GM06990 (cell line): ENCODE results near the gene NYAP1.

Experiments
- DNase-seq: peaks from one replicate; pipeline ENCODE4 v3.0.0-alpha.2; 2011; ENCODE audit not compliant: insufficient read length; ENCODE audit errors: extremely low read depth
- H3K27me3 ChIP-seq: replicated peaks from 2 replicates; pipeline ENCODE4 v1.6.0; 2011; ENCODE audit warnings: low read length; ENCODE audit not compliant: control insufficient read depth, insufficient read depth
- H3K36me3 ChIP-seq: 2 replicates; pipeline ENCODE4 v1.5.1; 2011; ENCODE audit warnings: low read length; ENCODE audit not compliant: control insufficient read depth, insufficient read depth
- H3K4me3 ChIP-seq: replicated peaks from 2 replicates; pipeline ENCODE4 v1.5.1; 2011; ENCODE audit warnings: low read depth, mild to moderate bottlenecking, control low read depth, low read length
- TF ChIP-seq, protein P1 (sequence below): IDR thresholded peaks from 2 replicates; pipeline ENCODE4 v1.5.1; 2011; ENCODE audit warnings: low read length, control low read depth, mild to moderate bottlenecking, inconsistent platforms; ENCODE audit not compliant: insufficient read depth, poor library complexity, severe bottlenecking

NYAP1 gene

DNA sequence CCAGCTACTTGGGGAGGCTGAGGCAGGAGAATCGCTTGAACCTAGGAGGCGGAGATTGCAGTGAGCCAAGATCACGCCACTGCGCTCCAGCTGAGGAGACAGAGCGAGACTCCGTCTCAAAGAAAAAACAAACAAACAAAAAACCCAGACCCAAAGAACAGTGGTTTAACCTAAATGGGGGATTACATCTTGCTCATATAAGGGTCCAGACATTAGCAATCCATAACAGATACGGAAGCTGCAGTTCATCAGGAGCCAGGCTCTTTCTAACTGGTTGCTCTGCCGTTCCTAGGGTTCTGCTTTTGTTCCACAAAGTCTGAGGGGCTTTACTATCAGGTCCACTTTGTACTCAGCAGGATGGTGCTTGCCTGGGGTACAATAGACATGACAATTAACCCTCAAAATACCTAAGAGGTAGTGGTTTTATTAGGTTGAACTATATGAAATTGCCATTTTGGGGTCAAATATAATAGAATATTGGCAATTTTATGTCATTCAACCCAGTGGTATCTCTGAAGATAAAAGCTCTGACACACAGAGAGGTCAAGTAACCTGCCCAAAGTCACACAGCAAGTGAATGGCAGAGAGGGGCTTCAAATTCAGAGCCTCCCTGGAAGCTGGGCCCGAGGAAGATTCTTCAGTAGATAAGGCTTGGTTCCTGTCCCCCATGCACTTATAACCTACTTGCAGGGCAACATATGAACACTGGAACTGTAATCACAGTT is 21.3 kb downstream of the NYAP1 start:
- H3K36me3 ChIP-seq: no peaks in the 10 kb centered on the region
- DNase-seq: no peak
- TF ChIP-seq, protein P1, sequence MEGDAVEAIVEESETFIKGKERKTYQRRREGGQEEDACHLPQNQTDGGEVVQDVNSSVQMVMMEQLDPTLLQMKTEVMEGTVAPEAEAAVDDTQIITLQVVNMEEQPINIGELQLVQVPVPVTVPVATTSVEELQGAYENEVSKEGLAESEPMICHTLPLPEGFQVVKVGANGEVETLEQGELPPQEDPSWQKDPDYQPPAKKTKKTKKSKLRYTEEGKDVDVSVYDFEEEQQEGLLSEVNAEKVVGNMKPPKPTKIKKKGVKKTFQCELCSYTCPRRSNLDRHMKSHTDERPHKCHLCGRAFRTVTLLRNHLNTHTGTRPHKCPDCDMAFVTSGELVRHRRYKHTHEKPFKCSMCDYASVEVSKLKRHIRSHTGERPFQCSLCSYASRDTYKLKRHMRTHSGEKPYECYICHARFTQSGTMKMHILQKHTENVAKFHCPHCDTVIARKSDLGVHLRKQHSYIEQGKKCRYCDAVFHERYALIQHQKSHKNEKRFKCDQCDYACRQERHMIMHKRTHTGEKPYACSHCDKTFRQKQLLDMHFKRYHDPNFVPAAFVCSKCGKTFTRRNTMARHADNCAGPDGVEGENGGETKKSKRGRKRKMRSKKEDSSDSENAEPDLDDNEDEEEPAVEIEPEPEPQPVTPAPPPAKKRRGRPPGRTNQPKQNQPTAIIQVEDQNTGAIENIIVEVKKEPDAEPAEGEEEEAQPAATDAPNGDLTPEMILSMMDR: no peak
- no peak overlapping the region for H3K4me3 ChIP-seq
- H3K27me3 ChIP-seq: no peaks in the 10 kb centered on the region

DNA sequence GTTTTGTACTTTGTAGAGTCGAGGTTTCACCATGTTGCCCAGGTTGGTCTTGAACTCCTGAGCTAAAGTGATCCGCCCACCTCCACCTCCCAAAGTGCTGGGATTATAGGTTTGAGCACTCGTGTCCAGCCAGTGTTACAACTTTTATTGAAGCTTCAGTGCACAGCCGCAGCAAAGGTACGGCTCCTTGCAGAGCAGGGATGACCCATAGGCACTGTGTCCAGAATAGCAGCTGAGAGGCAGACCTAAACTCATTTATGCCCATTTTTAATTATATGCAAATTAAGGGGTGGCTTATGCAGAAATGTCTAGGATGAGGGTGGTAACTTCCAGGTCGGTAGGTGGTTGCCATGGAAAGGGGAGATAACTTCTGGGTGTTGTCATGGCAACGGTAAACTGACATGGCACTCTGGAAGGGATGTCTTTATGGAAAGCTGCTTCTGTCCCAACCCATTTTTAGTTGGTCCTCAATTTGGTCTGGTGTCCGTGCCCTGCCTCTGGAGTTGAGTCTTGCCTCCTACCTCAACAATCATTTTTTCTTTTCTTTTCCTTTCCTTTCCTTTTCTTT is 22.7 kb downstream of the NYAP1 start:
- H3K27me3 ChIP-seq: no peaks in the 10 kb centered on the region
- TF ChIP-seq, protein P1: no peak
- H3K36me3 ChIP-seq: no peaks in the 10 kb centered on the region
- H3K4me3 ChIP-seq: no peak overlapping the region
- no peak for DNase-seq

DNA sequence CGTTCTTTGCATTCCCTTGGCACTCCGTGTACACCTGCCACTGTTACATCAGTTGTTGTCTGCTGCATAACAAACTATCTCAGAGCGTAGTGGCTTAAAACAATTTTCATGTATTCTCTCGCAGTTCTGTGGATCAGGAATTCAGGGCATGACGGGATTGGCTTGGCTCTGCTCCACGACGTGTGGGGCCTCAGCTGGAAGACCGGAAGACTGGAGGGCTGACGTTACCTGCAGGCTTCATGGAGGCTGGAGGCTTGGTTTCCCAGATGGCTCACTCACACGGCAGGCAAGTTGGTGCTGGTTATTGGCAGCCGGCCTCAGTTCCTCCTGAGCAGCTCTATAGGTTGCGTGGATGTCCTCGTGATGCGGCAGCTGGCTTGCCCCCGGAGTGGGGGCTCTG is 25.5 kb downstream of the NYAP1 start:
- Histone ChIP-seq H3K27me3 (no peaks in the 10 kb centered on the region), H3K36me3 (no peaks in the 10 kb centered on the region), H3K4me3 (no peak overlapping the region)
- DNase-seq: no peak
- TF ChIP-seq, protein P1: no peak

DNA sequence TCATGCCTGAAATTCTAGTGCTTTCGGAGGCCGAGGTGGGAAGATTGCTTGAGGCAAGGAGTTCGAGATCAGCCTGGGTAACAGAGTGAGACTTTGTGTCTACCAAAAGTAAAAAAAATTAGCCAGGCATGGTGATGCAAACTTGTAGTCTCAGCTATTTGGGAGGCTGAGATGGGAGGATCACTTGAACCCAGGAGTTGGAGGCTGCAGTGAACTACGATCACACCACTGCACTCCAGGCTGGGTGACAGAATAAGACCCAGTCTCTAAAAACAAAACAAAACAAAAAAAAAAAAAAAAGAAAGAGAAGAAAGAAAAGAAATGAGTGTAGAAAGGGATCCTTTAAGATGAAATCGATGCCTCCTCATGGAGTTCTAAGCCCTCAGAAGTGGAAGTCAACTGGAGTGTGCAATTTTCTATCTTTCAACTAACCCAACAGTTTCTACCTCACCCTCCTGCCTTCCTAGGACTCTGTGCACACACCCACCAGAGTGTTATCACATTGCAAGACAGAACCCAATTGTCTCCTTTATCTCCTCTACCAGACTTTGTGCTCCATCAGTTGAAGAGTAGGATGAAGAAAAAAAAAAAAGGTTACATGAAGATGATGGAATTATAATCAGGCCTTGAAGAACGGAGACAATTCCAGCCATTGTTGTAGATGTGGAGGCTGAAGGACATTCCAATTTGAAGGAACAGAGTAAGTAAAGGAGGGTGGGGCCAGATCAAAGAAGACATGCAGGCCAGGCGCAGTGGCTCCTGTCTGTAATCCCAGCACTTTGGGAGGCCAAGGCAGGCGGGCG is 26.9 kb downstream of the NYAP1 start:
- no peak overlapping the region for H3K4me3 ChIP-seq
- H3K27me3 ChIP-seq: no peaks in the 10 kb centered on the region
- H3K36me3 ChIP-seq: no peaks in the 10 kb centered on the region
- TF ChIP-seq, protein P1: no peak
- no peak for DNase-seq

DNA sequence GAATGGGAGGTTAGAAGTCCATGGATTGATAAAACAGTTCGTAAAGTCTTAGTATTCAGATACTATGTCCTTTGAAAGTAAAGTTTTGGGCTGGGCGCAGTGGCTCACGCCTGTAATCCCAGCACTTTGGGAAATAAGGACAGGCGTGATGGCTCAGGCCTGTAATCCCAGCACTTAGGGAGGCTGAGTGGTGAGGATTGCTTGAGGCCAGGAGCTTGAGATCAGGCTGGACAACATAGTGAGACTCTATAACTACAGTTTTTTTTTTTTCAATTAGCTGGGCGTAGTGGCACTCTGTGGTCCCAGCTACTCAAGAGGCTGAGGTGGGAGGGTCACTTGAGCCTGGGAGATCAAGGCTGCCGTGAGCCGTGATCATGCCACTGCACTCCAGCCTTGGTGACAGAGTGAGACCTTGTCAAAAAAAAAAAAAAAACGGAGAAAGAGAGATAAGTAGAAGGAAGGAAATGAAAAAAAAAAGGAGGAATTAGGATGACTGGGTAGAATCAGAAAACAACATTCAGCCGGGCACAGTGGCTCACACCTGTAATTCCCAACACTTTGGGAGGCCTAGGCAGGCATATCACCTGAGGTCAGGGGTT is 29.6 kb downstream of the NYAP1 start:
- Histone ChIP-seq H3K27me3 (no peaks in the 10 kb centered on the region), H3K36me3 (no peaks in the 10 kb centered on the region), H3K4me3 (no peak overlapping the region)
- DNase-seq: no peak
- TF ChIP-seq, protein P1: no peak
